GM23338 (cell line): ENCODE results near the gene LRRC8E. TPM values are rescaled to one million over a fixed set of nuclear protein-coding genes. Genes with fewer than 3 reads are reported as not detected.
"Not testable (repeated sequence)": the region's sequence is repeated elsewhere in the genome, so short reads cannot be mapped to it uniquely, and the experiment has no call there.

Experiments used
- ATAC-seq: fragments of 200-7000 bp; cut with Tn5 transposase; 3 replicates; pipeline ENCODE4 v1.9.1; 2020
- DNase-seq: peaks from one replicate; pipeline ENCODE4 v3.0.0-alpha.2; 2015; ENCODE audit warnings: low spot score
- H2AFZ ChIP-seq: fragments of 200-600 bp; sonication (generic); 2 replicates; pipeline ENCODE4 v1.8.0; 2016; ENCODE audit warnings: antibody characterized with exemption, mild to moderate bottlenecking, moderate library complexity
- H3F3A ChIP-seq: fragments of 200-600 bp; sonication (generic); replicated peaks from 2 replicates; pipeline ENCODE4 v1.8.0; 2017; ENCODE audit warnings: antibody characterized with exemption, mixed run types, low read depth
- H3K27ac ChIP-seq: fragments of 200-600 bp; sonication (generic); 2 replicates; pipeline ENCODE4 v1.6.1; 2016; ENCODE audit warnings: low read depth
- H3K27me3 ChIP-seq: fragments of 200-600 bp; sonication (generic); 2 replicates; pipeline ENCODE4 v1.8.0; 2016; ENCODE audit warnings: mild to moderate bottlenecking, mixed run types, moderate library complexity; ENCODE audit not compliant: insufficient read depth
- H3K36me3 ChIP-seq: fragments of 200-600 bp; sonication (generic); 2 replicates; pipeline ENCODE4 v1.8.0; 2016; ENCODE audit warnings: mild to moderate bottlenecking; ENCODE audit not compliant: insufficient read depth
- H3K4me1 ChIP-seq: fragments of 200-600 bp; sonication (generic); 2 replicates; pipeline ENCODE4 v1.8.0; 2016; ENCODE audit warnings: mild to moderate bottlenecking, moderate library complexity; ENCODE audit not compliant: insufficient read depth
- H3K4me2 ChIP-seq: fragments of 200-600 bp; sonication (generic); 2 replicates; pipeline ENCODE4 v1.7.1; 2017; ENCODE audit warnings: mixed run types
- H3K4me3 ChIP-seq: fragments of 200-600 bp; sonication (generic); 2 replicates; pipeline ENCODE4 v1.6.1; 2016; ENCODE audit warnings: mixed run types
- H3K79me2 ChIP-seq: fragments of 200-600 bp; sonication (generic); replicated peaks from 2 replicates; pipeline ENCODE4 v1.8.0; 2017; ENCODE audit warnings: mild to moderate bottlenecking; ENCODE audit not compliant: insufficient read depth
- H3K9me2 ChIP-seq: fragments of 200-600 bp; sonication (generic); 2 replicates; pipeline ENCODE4 v1.8.0; 2017; ENCODE audit not compliant: insufficient read depth
- H4K20me1 ChIP-seq: fragments of 200-600 bp; sonication (generic); replicated peaks from 2 replicates; pipeline ENCODE4 v1.8.0; 2017; ENCODE audit warnings: mild to moderate bottlenecking; ENCODE audit not compliant: insufficient read depth
- H3K27ac Mint-ChIP-seq: 2 replicates; pipeline ENCODE4 v1.8.0; 2020; ENCODE audit warnings: inconsistent platforms, mild to moderate bottlenecking, moderate library complexity, mixed read lengths
- H3K27me3 Mint-ChIP-seq: 3 replicates; pipeline ENCODE4 v1.8.0; 2022; ENCODE audit warnings: low read depth, mild to moderate bottlenecking, moderate library complexity, mixed read lengths, inconsistent platforms; ENCODE audit not compliant: insufficient read depth, poor library complexity
- H3K36me3 Mint-ChIP-seq: 3 replicates; pipeline ENCODE4 v1.8.0; 2021; ENCODE audit warnings: low read depth, mild to moderate bottlenecking, inconsistent platforms, moderate library complexity, mixed read lengths
- H3K4me1 Mint-ChIP-seq: 3 replicates; pipeline ENCODE4 v1.8.0; 2020; ENCODE audit warnings: mild to moderate bottlenecking, inconsistent platforms, mixed read lengths
- H3K4me3 Mint-ChIP-seq: 3 replicates; pipeline ENCODE4 v1.8.0; 2021; ENCODE audit warnings: moderate library complexity, mild to moderate bottlenecking, inconsistent platforms, mixed read lengths
- H3K9me3 Mint-ChIP-seq: 3 replicates; pipeline ENCODE4 v1.8.0; 2020; ENCODE audit warnings: moderate library complexity, mild to moderate bottlenecking, inconsistent platforms, mixed read lengths
- CREB1 ChIP-seq: fragments of 250-450 bp; sonication (Bioruptor Pico); IDR thresholded peaks from 2 replicates; pipeline ENCODE4 v1.5.0; 2020; ENCODE audit warnings: low read depth, mild to moderate bottlenecking, moderate library complexity
- EZH2 ChIP-seq: fragments of 200-600 bp; sonication (generic); IDR thresholded peaks from one replicate; pipeline ENCODE4 v1.8.0; 2017; ENCODE audit warnings: antibody characterized with exemption, mild to moderate bottlenecking, low read depth; ENCODE audit not compliant: unreplicated experiment
- NANOG ChIP-seq: IDR thresholded peaks from 2 replicates; pipeline ENCODE4 v1.6.1; 2016; ENCODE audit warnings: antibody characterized with exemption, borderline replicate concordance
- POLR2AphosphoS5 ChIP-seq: IDR thresholded peaks from 2 replicates; pipeline ENCODE4 v1.6.1; 2016; ENCODE audit warnings: antibody characterized with exemption, low read depth
- STAT1 ChIP-seq: IDR thresholded peaks from one replicate; pipeline ENCODE4 v1.6.1; 2016; ENCODE audit warnings: antibody characterized with exemption; ENCODE audit not compliant: unreplicated experiment
- polyA plus RNA-seq: library from polyadenylated mRNA; unstranded; fragments of >200 nt; fragmentation: Nextera tagmentation; extraction: Ambion mirVana; gene quantifications from 2 replicates; pipeline ENCODE4 v1.2.1, GENCODE V29; 2016
- total RNA-seq: library from RNA; depleted of rRNA; stranded (reverse); fragments of >200 nt; shearing (Covaris generic); gene quantifications from 2 replicates; pipeline ENCODE4 v1.2.3, GENCODE V29; 2014
- TF ChIP-seq, protein P1 (sequence below), 2 experiments: fragments of 200-600 bp in 1 of 2; sonication (generic) in 1 of 2; conservative IDR thresholded peaks; 2 replicates each; pipeline versions ENCODE4 v1.5.1 to v1.6.1; 2016 to 2017; ENCODE audit warnings: antibody characterized with exemption in 2 of 2, low read depth in 2 of 2, mild to moderate bottlenecking in 2 of 2, moderate library complexity in 1 of 2

Gene LRRC8E
- total and polyA plus RNA-seq, 2 experiments from 2014 or later = 0.29 to 4.8 TPM

DNA sequence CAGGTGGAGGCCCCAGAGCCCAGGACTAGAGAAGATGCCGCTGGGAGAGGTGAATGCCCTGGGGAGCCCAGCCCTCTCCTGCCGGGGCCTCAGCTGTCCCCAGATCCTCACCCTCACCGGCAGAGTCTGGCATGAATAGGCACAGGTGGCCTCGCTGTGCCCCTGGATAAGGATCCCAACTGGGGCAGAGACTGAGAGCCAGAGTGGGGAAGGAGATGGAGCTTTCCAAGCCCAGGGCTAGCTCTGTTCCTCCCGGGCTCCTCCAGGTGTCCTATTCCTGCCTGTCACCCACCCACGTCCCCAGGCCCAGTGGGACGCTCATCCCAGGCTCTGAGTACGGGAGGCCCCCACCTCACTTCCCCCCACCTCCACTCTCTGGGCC, 30.6 kb upstream of the LRRC8E start (continued):
- TF ChIP-seq STAT1 (no peak), CREB1 (CRISPR knock-in tag) (no peak), NANOG (no peak)
- TF ChIP-seq, protein P1, sequence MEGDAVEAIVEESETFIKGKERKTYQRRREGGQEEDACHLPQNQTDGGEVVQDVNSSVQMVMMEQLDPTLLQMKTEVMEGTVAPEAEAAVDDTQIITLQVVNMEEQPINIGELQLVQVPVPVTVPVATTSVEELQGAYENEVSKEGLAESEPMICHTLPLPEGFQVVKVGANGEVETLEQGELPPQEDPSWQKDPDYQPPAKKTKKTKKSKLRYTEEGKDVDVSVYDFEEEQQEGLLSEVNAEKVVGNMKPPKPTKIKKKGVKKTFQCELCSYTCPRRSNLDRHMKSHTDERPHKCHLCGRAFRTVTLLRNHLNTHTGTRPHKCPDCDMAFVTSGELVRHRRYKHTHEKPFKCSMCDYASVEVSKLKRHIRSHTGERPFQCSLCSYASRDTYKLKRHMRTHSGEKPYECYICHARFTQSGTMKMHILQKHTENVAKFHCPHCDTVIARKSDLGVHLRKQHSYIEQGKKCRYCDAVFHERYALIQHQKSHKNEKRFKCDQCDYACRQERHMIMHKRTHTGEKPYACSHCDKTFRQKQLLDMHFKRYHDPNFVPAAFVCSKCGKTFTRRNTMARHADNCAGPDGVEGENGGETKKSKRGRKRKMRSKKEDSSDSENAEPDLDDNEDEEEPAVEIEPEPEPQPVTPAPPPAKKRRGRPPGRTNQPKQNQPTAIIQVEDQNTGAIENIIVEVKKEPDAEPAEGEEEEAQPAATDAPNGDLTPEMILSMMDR (conservative IDR thresholded peaks at IDR 0.05; ENCODE audit: low read depth in 2 of 2) = no peak

DNA sequence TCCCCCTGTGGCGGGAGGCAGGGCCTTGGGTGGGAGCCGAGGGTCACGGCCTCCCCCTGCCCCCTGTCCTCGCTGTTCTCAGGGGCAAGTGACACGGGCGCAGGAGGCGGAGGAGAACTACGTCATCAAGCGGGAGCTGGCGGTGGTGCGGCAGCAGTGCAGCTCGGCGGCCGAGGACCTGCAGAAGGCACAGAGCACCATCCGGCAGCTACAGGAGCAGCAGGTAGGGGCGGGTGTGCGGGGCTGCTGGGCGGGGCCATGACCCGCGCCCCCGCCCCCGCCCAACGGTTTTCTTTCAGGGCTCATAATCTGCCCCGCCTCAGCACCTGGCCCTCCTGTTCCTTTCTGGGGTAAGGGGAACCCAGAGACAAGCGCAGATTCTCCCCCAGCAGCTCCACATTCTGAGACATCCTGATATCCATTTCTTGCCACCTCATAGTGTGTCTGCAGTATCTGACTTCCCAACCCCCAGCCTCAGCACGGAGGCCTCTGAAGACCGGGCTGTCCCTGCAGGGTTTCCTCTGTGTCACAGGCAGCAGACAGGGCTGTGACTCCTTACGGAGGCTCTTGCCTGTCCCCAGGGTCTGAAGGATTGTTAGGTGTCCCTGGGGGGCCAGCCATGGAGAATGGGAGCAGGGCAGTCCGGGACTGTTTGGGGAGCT, 30.1 kb upstream of the LRRC8E start:
- H2AFZ ChIP-seq = 0 out of 2 replicates have a peak overlapping the region, but pooled peaks have one; percentile 56
- peak overlapping the region; percentile 57 for H3K4me3 ChIP-seq
- H4K20me1 ChIP-seq = no peaks in the 10 kb centered on the region
- H3K36me3 Mint-ChIP-seq = no peaks in the 10 kb centered on the region
- peaks cover 29% of the 10 kb centered on the region for H3K27me3 Mint-ChIP-seq
- no peak overlapping the region for H3K27ac ChIP-seq
- ATAC-seq (peak; percentile 45), DNase-seq (peak; percentile 93)
- H3K27me3 ChIP-seq = peaks cover 16% of the 10 kb centered on the region
- H3K27ac Mint-ChIP-seq = no peak overlapping the region
- H3K4me1 Mint-ChIP-seq = peaks cover 34% of the 10 kb centered on the region
- peak overlapping the region; percentile 61 for H3K4me3 Mint-ChIP-seq
- peak overlapping the region; percentile 84 for H3K4me2 ChIP-seq
- peaks cover 31% of the 10 kb centered on the region for H3K4me1 ChIP-seq
- 0 out of 2 replicates have a peak, but pooled peaks cover 6% of the 10 kb centered on the region for H3F3A ChIP-seq
- no peaks in the 10 kb centered on the region for H3K9me2 ChIP-seq
- TF ChIP-seq POLR2AphosphoS5 = peak; percentile 34
- TF ChIP-seq EZH2 = no peak
- TF ChIP-seq CREB1 (CRISPR knock-in tag) = peak; percentile 87
- H3K79me2 ChIP-seq = no peaks in the 10 kb centered on the region
- no peaks in the 10 kb centered on the region for H3K36me3 ChIP-seq
- H3K9me3 Mint-ChIP-seq = no peaks in the 10 kb centered on the region

DNA sequence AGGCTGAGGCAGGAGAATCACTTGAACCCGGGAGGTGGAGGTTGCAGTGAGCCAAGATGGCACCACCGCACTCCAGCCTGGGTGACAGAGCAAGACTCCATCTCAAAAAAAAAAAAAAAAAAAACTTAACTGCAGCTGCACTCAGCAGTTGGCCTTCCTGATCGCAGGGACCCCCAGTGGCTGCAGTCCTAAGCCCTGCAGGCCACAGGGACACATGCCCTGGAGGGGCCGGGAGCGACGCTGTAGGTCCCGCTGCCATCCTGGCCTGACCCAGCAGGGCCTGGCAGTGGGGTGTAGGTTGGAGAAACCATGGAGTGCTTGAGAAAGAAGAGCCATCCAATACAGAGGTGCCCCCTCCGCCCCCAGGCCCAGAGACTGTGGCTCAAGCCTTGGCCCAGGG, 29.2 kb upstream of the LRRC8E start:
- DNase-seq, H3K4me2 ChIP-seq, ATAC-seq, H3K9me3 Mint-ChIP-seq, H3F3A ChIP-seq, H3K27ac Mint-ChIP-seq, H3K9me2 ChIP-seq, H3K27ac ChIP-seq, H3K36me3 Mint-ChIP-seq, H3K79me2 ChIP-seq, H3K4me3 ChIP-seq, H3K4me3 Mint-ChIP-seq, H3K36me3 ChIP-seq, H4K20me1 ChIP-seq, H2AFZ ChIP-seq: not testable (repeated sequence)
- Histone ChIP-seq H3K27me3 (peaks cover 24% of the 10 kb centered on the region), H3K4me1 (peaks cover 29% of the 10 kb centered on the region)
- peaks cover 28% of the 10 kb centered on the region for H3K4me1 Mint-ChIP-seq
- H3K27me3 Mint-ChIP-seq = peaks cover 31% of the 10 kb centered on the region
